ENCODE data around the gene HELT.

- no peak for TF ChIP-seq ZNF596 (tag by site-specific recombination; IDR thresholded peaks at IDR 0.05)
- TF ChIP-seq CTCF (tag by site-specific recombination; IDR thresholded peaks at IDR 0.05): no peak
Measured at GRCh38 chr4:185017964-185018772, at the start of gene HELT.

Data from HEK293 (cell line).